ENCODE results near the gene GGPS1. TPM values are rescaled to one million over a fixed set of nuclear protein-coding genes. Genes with fewer than 3 reads are reported as not detected.

Gene GGPS1
- total RNA-seq, 4 donors from 2014 or later = 21.7 to 32.5 (median 28.9) TPM

DNA sequence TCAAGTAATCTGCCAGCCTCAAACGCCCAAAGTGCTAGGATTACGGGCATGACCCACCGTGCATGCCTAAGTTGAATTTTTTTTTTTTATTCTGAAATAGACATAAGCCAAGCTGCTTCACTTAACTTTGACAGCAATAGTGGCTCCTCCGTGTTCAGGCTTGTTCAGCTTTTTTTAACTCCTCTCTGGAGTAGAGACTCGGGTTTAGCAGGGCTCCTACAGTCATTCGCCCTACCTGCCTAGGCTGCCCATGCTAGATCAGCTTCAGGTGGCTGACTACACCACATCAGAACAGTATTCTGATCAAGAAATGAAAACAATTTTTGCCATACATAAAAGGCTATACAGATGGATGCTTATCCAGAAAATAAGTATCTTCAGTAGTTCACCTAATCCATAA is 15.1 kb upstream of the GGPS1 start:
- intact Hi-C loops (cut with DNase I; ENCODE audit: low total_unique reads) = no loop called here
- DNase-seq (ENCODE audit: low spot score in 2 of 2) = no peak
- no peak overlapping the region for H3K4me3 ChIP-seq (ENCODE audit: low read depth, poor library complexity, severe bottlenecking)
- TF ChIP-seq POLR2A (IDR thresholded peaks at IDR 0.05) = no peak
- TF ChIP-seq, protein P1, sequence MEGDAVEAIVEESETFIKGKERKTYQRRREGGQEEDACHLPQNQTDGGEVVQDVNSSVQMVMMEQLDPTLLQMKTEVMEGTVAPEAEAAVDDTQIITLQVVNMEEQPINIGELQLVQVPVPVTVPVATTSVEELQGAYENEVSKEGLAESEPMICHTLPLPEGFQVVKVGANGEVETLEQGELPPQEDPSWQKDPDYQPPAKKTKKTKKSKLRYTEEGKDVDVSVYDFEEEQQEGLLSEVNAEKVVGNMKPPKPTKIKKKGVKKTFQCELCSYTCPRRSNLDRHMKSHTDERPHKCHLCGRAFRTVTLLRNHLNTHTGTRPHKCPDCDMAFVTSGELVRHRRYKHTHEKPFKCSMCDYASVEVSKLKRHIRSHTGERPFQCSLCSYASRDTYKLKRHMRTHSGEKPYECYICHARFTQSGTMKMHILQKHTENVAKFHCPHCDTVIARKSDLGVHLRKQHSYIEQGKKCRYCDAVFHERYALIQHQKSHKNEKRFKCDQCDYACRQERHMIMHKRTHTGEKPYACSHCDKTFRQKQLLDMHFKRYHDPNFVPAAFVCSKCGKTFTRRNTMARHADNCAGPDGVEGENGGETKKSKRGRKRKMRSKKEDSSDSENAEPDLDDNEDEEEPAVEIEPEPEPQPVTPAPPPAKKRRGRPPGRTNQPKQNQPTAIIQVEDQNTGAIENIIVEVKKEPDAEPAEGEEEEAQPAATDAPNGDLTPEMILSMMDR (IDR thresholded peaks at IDR 0.05) = no peak
- WGBS, 2 donors = 37 to 40% methylated on average over 6 of the region's 6 CpGs

DNA sequence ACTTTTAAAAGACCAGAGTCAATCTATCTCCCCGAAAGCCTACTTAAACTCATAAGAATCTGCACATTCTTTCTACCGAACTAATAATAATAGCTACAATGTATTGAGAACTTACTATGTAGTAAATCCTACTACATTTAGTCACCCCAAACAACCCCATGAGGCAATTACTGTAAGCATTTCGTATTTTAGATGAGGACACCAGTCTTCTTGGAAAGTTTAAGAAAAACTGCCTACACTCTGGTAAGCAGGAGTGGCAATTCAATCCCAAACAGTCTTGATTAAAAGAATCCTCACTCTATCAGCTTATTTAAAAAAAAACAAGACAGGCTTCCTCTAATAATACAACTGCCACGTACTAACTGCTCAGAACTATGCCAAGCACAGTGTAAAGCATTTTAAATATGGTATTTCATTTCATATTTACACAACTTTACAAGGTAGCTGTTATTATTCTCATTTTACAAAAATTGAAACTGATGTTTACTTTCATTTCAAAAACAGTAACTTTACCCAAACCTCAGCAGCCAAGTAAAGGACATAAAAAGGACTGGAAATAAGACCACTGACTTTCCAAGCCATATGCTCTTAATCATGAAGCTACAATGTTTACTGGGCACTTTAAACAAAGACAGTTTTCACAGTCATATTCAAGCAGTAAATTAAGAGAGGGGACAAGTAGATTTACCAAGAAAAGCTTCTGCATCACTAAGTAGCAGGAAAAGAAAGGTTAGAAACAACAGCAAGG is 14.3 kb upstream of the GGPS1 start:
- intact Hi-C loops (cut with DNase I; ENCODE audit: low total_unique reads) = no loop called here
- no peak overlapping the region for H3K4me3 ChIP-seq (ENCODE audit: low read depth, poor library complexity, severe bottlenecking)
- 27 to 37% methylated on average over 4 of the region's 4 CpGs for WGBS, 2 donors
- TF ChIP-seq POLR2A (IDR thresholded peaks at IDR 0.05) = no peak
- TF ChIP-seq, protein P1 (IDR thresholded peaks at IDR 0.05) = no peak
- DNase-seq (ENCODE audit: low spot score in 2 of 2) = no peak

DNA sequence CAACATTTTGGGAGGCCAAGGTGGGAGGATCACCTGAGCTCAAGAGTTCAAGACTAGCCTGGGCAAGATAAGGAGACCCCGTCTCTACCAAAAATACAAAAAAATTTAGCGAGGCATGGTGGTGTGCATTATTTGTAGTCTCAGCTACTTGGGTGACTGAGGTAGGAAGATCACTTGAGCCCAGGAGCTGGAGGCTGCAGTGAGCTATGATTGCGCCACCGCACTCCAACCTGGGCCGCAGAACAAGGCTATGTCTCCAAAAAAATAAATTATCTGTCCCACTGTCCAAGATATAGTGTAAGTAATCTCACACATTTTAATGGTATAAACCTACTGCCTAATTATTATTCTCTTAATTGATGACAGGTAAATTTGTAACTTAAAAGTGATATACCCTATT is 13.2 kb upstream of the GGPS1 start:
- 97 to 99% methylated on average over 5 of the region's 5 CpGs for WGBS, 2 donors

DNA sequence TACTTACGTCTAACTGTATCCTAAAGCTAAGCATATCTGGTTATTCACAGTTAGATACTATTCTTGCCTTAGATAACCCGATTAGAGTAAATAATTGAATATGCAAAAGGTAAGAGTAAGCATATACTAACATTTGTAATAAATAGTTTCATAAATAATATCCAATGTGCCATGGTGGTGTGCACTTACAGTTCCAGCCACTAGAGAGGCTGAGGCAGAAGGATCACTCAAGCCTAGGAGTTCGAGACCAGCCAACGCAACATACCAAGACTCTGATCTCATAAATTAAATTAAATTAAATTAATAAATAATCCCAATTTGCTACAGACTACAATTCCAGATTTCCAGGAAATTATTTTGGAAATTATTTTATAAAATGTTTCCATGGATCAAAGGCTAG is 12.6 kb upstream of the GGPS1 start:
- no peak for TF ChIP-seq POLR2A (IDR thresholded peaks at IDR 0.05)
- TF ChIP-seq, protein P1 (IDR thresholded peaks at IDR 0.05) = no peak

More for the DNA sequence above, 13.2 kb upstream of the GGPS1 start:
- intact Hi-C loops (cut with DNase I; ENCODE audit: low total_unique reads) = no loop called here
- no peak for DNase-seq (ENCODE audit: low spot score in 2 of 2)
- no peak overlapping the region for H3K4me3 ChIP-seq (ENCODE audit: low read depth, poor library complexity, severe bottlenecking)
- no peak for TF ChIP-seq POLR2A (IDR thresholded peaks at IDR 0.05)
- TF ChIP-seq, protein P1 (IDR thresholded peaks at IDR 0.05) = no peak

DNA sequence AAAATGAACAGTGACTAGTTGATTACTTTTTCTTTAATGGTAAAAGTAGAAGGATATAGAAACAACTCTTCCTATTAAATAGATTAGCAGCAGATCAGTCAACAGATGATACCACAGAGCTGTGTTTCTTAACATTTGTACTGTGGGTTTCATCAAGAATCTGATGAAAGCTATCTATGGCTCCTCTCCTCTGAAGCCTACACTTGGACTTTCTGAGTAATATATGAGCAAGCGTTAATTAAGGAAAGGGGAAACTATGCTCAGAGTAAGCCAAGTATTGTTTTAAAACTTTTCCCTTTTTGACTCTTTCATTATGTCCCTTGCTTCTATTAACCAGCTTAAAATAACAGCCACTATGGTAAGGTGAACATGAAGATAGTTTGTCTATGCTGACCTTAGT is 11.2 kb upstream of the GGPS1 start:
- intact Hi-C loops (cut with DNase I; ENCODE audit: low total_unique reads) = no loop called here
- H3K4me3 ChIP-seq (ENCODE audit: low read depth, poor library complexity, severe bottlenecking) = no peak overlapping the region
- DNase-seq (ENCODE audit: low spot score in 2 of 2) = no peak
- 37 to 47% methylated on average over 1 of the region's 1 CpG for WGBS, 2 donors
- TF ChIP-seq, protein P1 (IDR thresholded peaks at IDR 0.05) = no peak
- no peak for TF ChIP-seq POLR2A (IDR thresholded peaks at IDR 0.05)

More for the DNA sequence above, 12.6 kb upstream of the GGPS1 start:
- no peak for DNase-seq (ENCODE audit: low spot score in 2 of 2)
- 95 to 97% methylated on average over 4 of the region's 4 CpGs for WGBS, 2 donors
- no peak overlapping the region for H3K4me3 ChIP-seq (ENCODE audit: low read depth, poor library complexity, severe bottlenecking)
- intact Hi-C loops (cut with DNase I; ENCODE audit: low total_unique reads) = no loop called here

DNA sequence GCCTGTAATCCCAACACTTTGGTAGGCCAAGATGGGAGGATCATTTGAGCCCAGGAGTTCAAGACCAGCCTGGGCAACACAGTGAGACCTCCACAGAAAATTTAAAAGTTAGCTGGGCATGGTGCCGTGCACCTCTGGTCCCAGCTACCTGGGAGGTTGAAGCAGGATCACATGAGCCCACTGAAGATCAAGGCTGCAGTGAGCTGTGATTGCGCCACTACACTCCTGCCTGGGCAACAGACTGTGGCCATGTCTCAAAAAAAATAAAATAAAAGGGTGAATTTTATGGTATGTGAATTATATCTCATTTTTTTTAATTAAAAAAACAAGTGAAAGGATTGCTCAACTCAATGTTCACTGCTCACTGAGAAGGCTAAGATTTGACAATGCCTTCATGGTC is 9.1 kb upstream of the GGPS1 start:
- no peak for TF ChIP-seq POLR2A (IDR thresholded peaks at IDR 0.05)
- TF ChIP-seq, protein P1 (IDR thresholded peaks at IDR 0.05) = no peak
- intact Hi-C loops (cut with DNase I; ENCODE audit: low total_unique reads) = no loop called here
- no peak for DNase-seq (ENCODE audit: low spot score in 2 of 2)
- 90 to 98% methylated on average over 2 of the region's 2 CpGs for WGBS, 2 donors
- H3K4me3 ChIP-seq (ENCODE audit: low read depth, poor library complexity, severe bottlenecking) = no peak overlapping the region

Data from lower leg skin (tissue), 4 donors.